Right lobe of liver (tissue), 6 donors: ENCODE data around the gene PIGR. TPM values are rescaled to one million over a fixed set of nuclear protein-coding genes. Genes with fewer than 3 reads are reported as not detected.

Experiments used
- ATAC-seq, 4 donors: fragments of 200-7000 bp; cut with Tn5 transposase; one replicate each; pipeline ENCODE4 v1.9.1; 2020; ENCODE audit warnings: mild to moderate bottlenecking in 4 of 4, moderate library complexity in 4 of 4
- DNase-seq, 3 donors: peaks; one replicate each; pipeline ENCODE4 v3.0.0-alpha.2; 2020
- H3K27ac ChIP-seq, 3 donors: fragments of 200-600 bp; one replicate each; pipeline ENCODE4 v1.8.0; 2022
- H3K27me3 ChIP-seq, 2 donors: fragments of 200-600 bp; one replicate each; pipeline ENCODE4 v1.8.0; 2022
- H3K36me3 ChIP-seq, 4 donors: fragments of 200-600 bp; sonication (generic) in 1 of 4; one replicate each; pipeline versions ENCODE4 v1.5.1 to v1.8.0; 2017 to 2022; ENCODE audit warnings: control low read depth in 1 of 4
- H3K4me1 ChIP-seq, 4 donors: fragments of 200-600 bp; sonication (generic) in 1 of 4; one replicate each; pipeline versions ENCODE4 v1.5.1 to v1.8.0; 2017 to 2022; ENCODE audit warnings: control low read depth in 1 of 4
- H3K4me3 ChIP-seq, 3 donors: fragments of 200-600 bp; one replicate each; pipeline ENCODE4 v1.8.0; 2022
- H3K9me3 ChIP-seq, 4 donors: fragments of 200-600 bp; sonication (generic) in 1 of 4; one replicate each; pipeline versions ENCODE4 v1.5.1 to v1.8.0; 2017 to 2022; ENCODE audit warnings: control low read depth in 1 of 4
- CTCF ChIP-seq, 4 donors: fragments of 200-600 bp in 3 of 4; fragments of 450-650 bp in 1 of 4; IDR thresholded peaks; one replicate each; pipeline versions ENCODE4 v1.5.1 to v1.8.0; 2016 to 2022; ENCODE audit warnings: antibody characterized with exemption in 4 of 4, mild to moderate bottlenecking in 2 of 4
- POLR2A ChIP-seq: fragments of 450-650 bp; IDR thresholded peaks from one replicate; pipeline ENCODE4 v1.6.1; 2017; ENCODE audit warnings: antibody characterized with exemption, mild to moderate bottlenecking
- WGBS: methylation state at CpG from one replicate; pipeline ENCODE4 v1.1.6; 2018; ENCODE audit warnings: low coverage, low lambda C conversion rate; ENCODE audit not compliant: insufficient coverage; ENCODE audit errors: missing lambda C conversion rate; 5-methylcytosine and 5-hydroxymethylcytosine counted together
- intact Hi-C, 2 donors: fragments of 100-400 bp; cut with DNase I; formaldehyde crosslinking; loops; one replicate each; pipeline versions ENCODE4 v1.11.2 to v1.14.1; 2022
- total RNA-seq, 6 experiments: library from RNA; depleted of rRNA in 2 of 6; stranded (reverse); fragments of >200 nt in 2 of 6; fragmentation: NEBNext Ultra II Directional in 3 of 6; extraction: Animal tissue kit (Norgen Biotek cat#: 25700) in 3 of 6; gene quantifications; one replicate each; pipeline versions ENCODE4 v1.1.0 to v1.2.4, GENCODE V29; 2016 to 2023
- donor health status: DM: no; HTN: yes; CAD: no.
- donor health status: DM: no; HTN: no; CAD: no.
- donor health status: DM: no; HTN: no; CAD: no.
- donor health status: DM: no; HTN: yes; CAD: no.
- donor health status: DM: no; HTN: yes; CAD: no.

PIGR gene
- total RNA-seq, 6 experiments from 2014 or later: 20.6 to 134 (median 85.1) TPM

GRCh38 chr1:206952171-206952570, 5.9 kb upstream of the PIGR start:
- H3K36me3 ChIP-seq: no peaks in the 10 kb centered on the region
- peak overlapping the region; percentile 65 to 82 (median 65) for H3K27ac ChIP-seq
- DNase-seq (no peak), ATAC-seq (peak in 1 of 4 donors; percentile 46)
- 35% methylated on average over 4 of the region's 4 CpGs for WGBS
- no peaks in the 10 kb centered on the region for H3K9me3 ChIP-seq
- intact Hi-C loops: no loop called here
- no peaks in the 10 kb centered on the region for H3K27me3 ChIP-seq
- peaks cover 0 to 78% (median 37%) of the 10 kb centered on the region in 4 donors for H3K4me1 ChIP-seq
- H3K4me3 ChIP-seq: no peak overlapping the region
- TF ChIP-seq CTCF (IDR thresholded peaks at IDR 0.05) (no peak), POLR2A (no peak)

GRCh38 chr1:206951318-206952100, 5.2 kb upstream of the PIGR start:
- DNase-seq (peak in 2 of 3 donors; percentile 39 to 70), ATAC-seq (peak; percentile 72 to 86 (median 80))
- peak; percentile 43 for TF ChIP-seq POLR2A
- no peak for TF ChIP-seq CTCF (IDR thresholded peaks at IDR 0.05)
- H3K36me3 ChIP-seq: no peaks in the 10 kb centered on the region
- 24% methylated on average over 4 of the region's 4 CpGs for WGBS
- intact Hi-C loops: no loop called here
- peak overlapping the region; percentile 65 to 82 (median 65) for H3K27ac ChIP-seq
- no peaks in the 10 kb centered on the region for H3K9me3 ChIP-seq
- H3K27me3 ChIP-seq: no peaks in the 10 kb centered on the region
- H3K4me1 ChIP-seq: peaks cover 0 to 83% (median 37%) of the 10 kb centered on the region in 4 donors
- no peak overlapping the region for H3K4me3 ChIP-seq

GRCh38 chr1:206949641-206950040, 3.4 kb upstream of the PIGR start:
- peaks cover 0 to 83% (median 33%) of the 10 kb centered on the region in 4 donors for H3K4me1 ChIP-seq

GRCh38 chr1:206949208-206949607, 2.9 kb upstream of the PIGR start:
- ATAC-seq (peak; percentile 49 to 65 (median 60)), DNase-seq (peak; percentile 53 to 77 (median 76))
- no peaks in the 10 kb centered on the region for H3K27me3 ChIP-seq
- TF ChIP-seq CTCF (IDR thresholded peaks at IDR 0.05) (no peak), POLR2A (no peak)
- no peaks in the 10 kb centered on the region for H3K9me3 ChIP-seq
- H3K27ac ChIP-seq: peak overlapping the region; percentile 37 to 82 (median 39)
- H3K4me3 ChIP-seq: peak overlapping the region in 1 of 3 donors; percentile 14
- intact Hi-C loops: no loop called here
- no peaks in the 10 kb centered on the region for H3K36me3 ChIP-seq
- H3K4me1 ChIP-seq: peaks cover 0 to 83% (median 30%) of the 10 kb centered on the region in 4 donors
- WGBS: 4% methylated on average over 4 of the region's 4 CpGs

More at GRCh38 chr1:206949641-206950040, 3.4 kb upstream of the PIGR start:
- H3K9me3 ChIP-seq: no peaks in the 10 kb centered on the region
- no peak overlapping the region for H3K4me3 ChIP-seq
- H3K36me3 ChIP-seq: no peaks in the 10 kb centered on the region
- H3K27me3 ChIP-seq: no peaks in the 10 kb centered on the region
- no peak for ATAC-seq
- no peak for TF ChIP-seq POLR2A
- no peak for TF ChIP-seq CTCF (IDR thresholded peaks at IDR 0.05)
- WGBS: 45% methylated on average over 5 of the region's 5 CpGs
- peak overlapping the region in 1 of 3 donors; percentile 82 for H3K27ac ChIP-seq
- intact Hi-C loops: no loop called here
- no peak for DNase-seq
